Left kidney (tissue), 2 donors: ENCODE data around the gene PRKN. TPM values are rescaled to one million over a fixed set of nuclear protein-coding genes. Genes with fewer than 3 reads are reported as not detected.

Experiments used
- DNase-seq: peaks from one replicate; pipeline ENCODE4 v3.0.0-alpha.2; 2013
- polyA plus RNA-seq: library from polyadenylated mRNA; unstranded; fragments of 120-200 nt; gene quantifications from one replicate; pipeline ENCODE4 v1.2.1, GENCODE V29; 2013; ENCODE audit not compliant: insufficient read length

PRKN gene
- polyA plus RNA-seq, 1 donor = 7.7 TPM

GRCh38 chr6:161596807-161597520 is 1130.6 kb downstream of the PRKN start:
- no peak for DNase-seq

GRCh38 chr6:161594412-161594811 is 1133.2 kb downstream of the PRKN start:
- DNase-seq = no peak

DNA sequence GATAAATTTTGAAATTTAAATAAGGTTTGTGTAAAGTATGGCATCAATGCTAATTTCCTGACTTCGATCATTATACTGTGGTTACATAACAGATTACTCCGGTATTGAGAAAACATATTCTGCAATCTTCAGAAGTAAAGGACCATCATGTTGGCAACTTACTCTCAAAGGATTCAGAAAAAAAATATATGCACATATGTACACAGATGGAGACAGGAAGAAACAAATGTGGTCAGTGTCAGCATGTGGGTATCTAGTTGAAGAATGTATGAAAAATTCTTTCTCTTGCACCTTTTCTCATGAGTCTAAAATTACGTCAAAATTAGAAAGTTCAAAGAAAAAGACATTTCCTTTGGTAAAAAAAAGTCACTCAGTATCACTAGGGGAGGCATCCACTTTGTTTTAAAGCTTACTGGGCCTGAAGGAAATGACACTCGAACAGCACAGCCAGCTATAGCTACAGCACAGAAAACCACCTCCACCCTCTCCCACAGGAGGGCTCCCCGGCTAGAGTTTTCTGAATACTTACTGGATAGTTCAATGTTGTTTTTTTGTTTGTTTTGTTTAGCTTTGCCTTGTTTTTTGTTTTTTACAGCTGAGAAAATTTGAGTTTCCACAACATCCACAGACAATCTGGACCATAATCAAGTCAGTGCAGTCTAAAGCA is 1136.5 kb downstream of the PRKN start:
- DNase-seq = no peak

DNA sequence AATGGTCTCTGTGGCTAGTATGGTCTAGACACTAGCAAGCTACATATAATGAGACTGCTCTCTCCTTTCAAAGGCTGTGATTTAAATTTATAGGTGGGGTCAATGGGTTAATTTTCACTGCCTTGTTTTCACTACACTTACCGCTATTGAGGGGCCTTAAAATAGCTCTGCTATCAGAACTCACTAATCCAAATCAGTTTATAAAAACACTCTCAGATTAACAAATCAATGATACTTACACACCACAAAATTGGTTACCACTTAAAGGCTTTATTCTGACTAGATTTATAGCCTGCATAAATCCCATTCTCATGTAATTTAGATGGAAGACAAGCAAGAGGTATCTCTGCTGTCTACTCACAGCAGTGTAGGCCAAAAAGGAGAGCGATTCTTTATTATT is 1140.7 kb downstream of the PRKN start:
- DNase-seq = peak; percentile 48

- no peak for DNase-seq
These were observed 1142.8 kb downstream of the PRKN start for GRCh38 chr6:161584621-161585340.

- DNase-seq = no peak
These were observed 1143.5 kb downstream of the PRKN start for GRCh38 chr6:161584051-161584450.

- no peak for DNase-seq
These were observed 1144.0 kb downstream of the PRKN start for GRCh38 chr6:161583584-161583983.

DNA sequence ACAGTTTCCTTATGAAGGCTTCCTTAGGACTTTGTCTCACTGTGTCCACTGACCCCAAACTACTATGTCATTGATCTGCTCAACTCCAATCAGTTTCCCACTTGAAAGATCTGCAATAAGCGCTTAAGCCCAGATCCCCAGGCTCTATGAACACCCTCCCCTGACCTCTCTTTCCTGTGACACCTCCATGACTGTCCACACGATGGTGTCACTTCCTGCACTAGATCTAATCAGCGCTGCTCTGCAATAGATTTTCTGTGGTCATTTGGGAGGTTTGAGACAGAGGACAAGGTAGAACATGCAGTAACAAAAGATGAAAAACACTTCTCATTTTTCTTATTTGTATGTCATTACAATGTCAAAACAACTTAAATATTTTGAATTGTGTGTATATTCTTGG is 1149.1 kb downstream of the PRKN start:
- no peak for DNase-seq

DNA sequence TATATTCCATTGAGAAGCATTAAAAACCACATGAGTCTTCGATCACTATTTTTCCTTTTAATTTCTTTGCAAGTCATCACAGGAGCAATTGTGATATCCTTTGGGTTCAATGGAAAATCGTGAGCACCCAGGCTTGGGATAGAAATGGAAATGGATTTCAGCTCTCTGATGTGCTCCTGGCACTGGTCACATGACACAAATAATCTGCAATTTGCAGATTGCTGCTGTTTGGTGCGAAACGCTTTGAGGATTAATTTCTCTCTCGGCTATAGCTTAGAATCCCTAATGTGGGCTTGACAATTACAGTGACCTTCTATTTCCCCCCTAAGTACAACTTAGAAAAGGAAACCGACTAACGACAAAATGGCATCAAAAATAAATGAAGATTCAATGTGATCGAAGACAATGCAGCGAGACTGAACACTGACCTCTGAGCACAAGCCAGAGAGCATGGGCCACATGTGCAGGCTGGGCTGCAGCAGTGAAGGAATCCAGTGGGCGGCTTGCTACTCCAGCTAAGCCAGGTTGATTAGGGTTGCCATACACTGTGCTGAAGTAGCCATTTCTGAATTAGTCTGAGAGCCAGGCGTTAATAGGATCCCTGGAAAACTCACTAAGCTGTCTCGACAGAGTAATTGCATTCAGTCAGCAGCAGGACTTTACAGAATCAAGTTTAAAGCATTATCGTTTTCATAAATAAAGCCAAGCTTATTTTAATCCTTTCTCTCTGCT is 1151.9 kb downstream of the PRKN start:
- no peak for DNase-seq

DNA sequence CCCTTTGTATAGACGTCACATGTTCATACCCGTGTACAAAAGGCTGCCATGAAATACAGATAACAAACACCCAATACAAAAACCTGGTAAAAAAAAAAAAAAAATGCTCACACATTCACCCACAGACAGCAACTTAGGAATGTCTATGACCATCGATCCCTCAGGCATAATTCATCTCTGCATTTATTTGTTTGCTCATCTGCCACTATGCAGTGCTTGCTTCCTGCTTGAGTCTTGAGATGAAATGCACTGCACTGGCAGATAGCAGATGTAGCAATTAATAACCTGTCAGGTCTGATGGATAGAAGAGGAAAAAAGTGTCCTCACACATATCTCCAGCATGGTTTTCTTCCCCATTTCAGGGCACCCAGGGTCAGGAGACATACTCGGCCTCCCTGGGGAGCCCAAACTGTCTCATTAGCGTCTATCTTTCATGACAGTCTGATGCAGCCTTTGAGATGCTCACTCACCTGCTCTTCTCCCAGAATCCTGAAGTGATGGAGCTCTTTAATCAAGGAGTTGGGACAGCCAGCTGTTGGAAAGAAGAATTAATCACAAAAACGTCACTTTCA is 1158.6 kb downstream of the PRKN start:
- DNase-seq = no peak

DNA sequence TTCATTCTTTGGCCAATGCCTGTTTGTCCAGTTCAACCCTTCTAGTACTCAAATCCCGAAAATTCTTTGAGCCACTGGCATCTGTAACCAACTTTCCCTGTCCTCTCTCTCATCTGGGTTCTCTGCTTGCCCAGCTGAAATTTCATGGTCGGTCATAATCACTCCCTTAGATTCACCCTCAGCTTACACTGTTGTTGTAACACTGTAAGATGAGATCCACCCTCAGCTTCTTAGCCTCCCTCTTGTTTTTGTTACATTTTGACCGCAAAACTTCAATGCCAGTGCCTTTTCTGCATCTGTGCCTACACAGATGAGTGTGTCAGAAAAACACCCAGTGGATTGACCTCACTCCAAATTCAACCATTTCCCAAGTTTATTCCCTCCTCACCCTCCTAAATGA is 1162.6 kb downstream of the PRKN start:
- DNase-seq = no peak

DNA sequence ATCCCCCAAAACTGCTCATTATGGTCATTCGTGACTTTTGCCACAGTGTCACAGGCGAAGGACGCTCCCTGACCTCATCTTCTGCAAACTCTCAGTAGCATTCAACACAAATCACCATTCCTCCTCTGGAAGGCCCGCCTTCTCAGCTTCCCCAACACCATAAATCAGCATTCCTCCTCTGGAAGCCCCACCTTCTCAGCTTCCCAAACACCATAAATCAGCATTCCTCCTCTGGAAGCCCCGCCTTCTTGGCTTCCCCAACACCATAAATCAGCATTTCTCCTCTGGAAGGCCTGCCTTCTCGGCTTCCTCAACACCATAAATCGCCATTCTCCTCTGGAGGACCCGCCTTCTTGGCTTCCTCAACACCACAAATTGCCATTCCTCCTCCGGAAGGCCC is 1165.7 kb downstream of the PRKN start:
- DNase-seq = peak; percentile 84

GRCh38 chr6:161557333-161558107 is 1170.0 kb downstream of the PRKN start:
- DNase-seq = no peak

DNA sequence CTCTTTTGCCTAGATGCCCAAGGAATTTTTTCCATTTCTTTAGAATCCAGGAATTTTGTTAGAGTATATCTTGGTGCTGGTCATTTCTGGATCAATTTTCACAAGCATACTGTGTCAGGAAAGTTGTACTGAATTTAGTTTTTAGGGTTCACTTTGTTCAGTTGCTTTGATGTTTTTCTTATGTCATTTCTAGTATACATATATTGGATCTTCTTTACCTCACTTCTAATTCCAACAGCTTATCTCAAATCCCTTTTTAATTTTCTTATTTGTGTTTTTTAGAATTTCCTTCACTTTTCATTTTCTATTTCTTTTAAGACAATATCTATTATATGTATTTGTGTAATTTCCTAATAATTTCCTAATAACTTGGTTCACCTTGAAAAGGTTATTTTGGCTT is 1172.7 kb downstream of the PRKN start:
- no peak for DNase-seq

DNA sequence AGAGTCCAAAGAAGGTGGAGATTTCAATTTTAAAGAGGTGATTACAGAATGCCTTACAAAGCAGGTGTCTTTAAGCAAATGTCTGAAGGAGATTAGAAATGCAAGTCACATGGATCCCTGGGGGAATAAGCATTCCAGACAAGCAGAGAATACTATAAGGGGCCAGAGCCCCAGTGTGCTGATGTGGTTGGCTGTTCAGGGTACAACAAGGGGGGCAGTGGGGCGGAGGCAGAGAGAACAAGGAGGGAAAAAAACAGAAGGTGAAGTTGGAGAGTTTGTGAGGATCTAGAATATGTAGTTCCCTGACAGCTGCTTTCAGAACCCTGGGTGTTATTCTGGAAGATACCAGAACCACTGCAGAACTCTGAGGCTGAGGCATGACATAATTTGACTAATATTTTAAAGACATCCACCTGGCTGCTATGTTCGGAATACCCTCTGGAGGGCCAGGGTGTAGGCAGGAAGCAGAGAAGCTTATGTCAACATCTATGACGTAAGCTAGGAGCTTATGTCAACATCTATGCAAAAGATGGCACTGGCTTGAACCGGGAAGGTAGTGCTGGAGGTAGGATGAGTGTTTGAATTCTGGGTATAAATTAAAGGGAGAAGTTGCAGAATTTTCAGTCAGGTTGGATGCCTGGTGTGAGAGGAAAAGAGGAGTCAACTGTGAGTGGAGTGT is 1177.5 kb downstream of the PRKN start:
- no peak for DNase-seq

- DNase-seq = no peak
These were observed 1178.8 kb downstream of the PRKN start for GRCh38 chr6:161548713-161549296.

DNA sequence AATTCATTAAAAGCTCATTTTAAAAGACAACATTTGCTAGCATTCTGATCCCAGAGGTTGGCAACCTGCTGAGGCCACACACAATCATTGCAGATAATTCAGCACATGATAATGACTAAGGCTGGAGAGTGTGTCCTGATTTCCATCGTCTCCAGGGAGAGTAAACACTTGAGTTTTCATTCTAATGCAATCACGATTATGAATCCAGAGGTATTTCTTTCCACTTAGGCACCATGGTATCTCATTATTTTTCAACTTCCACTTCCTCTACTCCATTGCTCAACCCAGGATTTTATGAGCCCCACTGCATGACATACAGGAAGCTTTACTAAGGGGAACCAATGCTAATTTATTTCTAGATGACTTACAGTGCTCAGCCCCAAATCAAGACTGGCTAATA is 1179.9 kb downstream of the PRKN start:
- DNase-seq = no peak

- no peak for DNase-seq
These were observed 1180.9 kb downstream of the PRKN start for GRCh38 chr6:161546632-161547031.

GRCh38 chr6:161545741-161546140 is 1181.8 kb downstream of the PRKN start:
- no peak for DNase-seq

DNA sequence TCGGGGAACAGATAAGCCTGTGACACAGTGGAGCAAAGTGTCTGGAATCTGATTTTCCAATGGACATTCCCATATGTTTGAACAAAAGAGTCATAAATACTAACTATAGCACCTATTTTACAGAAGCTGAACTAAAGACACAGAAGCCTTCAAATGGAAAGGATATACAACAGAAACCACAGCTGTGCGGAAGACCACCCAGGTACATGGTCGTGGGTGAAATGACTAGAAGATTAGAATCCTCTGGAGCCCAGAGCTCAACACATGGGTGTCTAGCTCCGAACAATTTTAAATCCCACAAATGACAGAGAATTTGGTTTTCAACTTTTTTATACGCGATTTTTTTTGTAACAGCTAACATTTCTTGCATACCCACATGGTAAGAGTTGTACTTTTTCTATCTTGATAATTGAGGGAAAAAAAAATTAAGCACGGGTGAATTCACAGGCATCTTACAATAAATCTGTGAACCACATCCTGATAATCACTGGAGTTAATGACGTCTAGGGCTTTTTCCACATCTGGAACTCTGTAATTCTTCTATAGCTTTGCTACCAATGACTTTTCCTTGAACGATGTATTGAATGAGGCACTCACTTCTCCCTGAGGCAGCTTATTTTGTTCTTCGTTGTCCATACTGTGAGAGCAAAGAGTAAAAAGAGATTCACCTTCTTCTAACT is 1182.6 kb downstream of the PRKN start:
- no peak for DNase-seq
